HL-60 (cell line): ENCODE results near the gene EIF4G2.

Experiments used
- GABPA ChIP-seq: IDR thresholded peaks from 2 replicates; pipeline ENCODE4 v1.6.1; 2012; ENCODE audit warnings: low read depth
- POLR2AphosphoS5 ChIP-seq: IDR thresholded peaks from 2 replicates; pipeline ENCODE4 v1.6.1; 2012; ENCODE audit warnings: low read depth
- SPI1 ChIP-seq: IDR thresholded peaks from 2 replicates; pipeline ENCODE4 v1.6.1; 2012; ENCODE audit warnings: low read depth, mild to moderate bottlenecking, borderline replicate concordance
- TF ChIP-seq, protein P1 (sequence below): IDR thresholded peaks from one replicate; pipeline ENCODE4 v1.5.1; 2011; ENCODE audit warnings: low read length, control low read depth, inconsistent platforms; ENCODE audit not compliant: insufficient read depth
- TF ChIP-seq, protein P2 (sequence below): IDR thresholded peaks from 2 replicates; pipeline ENCODE4 v1.6.1; 2012; ENCODE audit warnings: low read depth; ENCODE audit not compliant: insufficient replicate concordance

DNA sequence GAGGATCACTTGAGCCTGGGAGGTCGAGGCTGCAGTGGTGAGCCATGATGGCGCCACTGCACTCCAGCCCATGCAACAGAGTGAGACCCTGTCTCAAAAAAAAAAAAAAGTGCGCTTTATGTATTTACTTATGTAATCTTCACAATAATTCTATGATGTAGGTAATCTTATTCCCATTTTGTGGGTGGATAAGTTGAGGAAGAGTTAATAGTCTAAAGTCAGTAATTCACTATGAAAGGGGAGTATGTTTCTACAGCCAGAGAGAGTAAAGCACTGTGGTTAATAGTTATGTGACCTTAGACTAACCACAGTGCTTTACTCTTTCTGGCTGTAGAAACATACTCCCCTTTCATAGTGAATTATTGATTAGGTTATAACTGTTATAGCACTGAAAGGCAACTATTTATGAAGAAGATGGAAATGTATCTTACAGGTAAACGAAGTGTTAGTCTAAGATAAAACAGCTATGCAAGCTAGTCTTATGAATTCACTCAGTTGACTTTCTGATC, 45.8 kb downstream of the EIF4G2 start:
- TF ChIP-seq, protein P1, sequence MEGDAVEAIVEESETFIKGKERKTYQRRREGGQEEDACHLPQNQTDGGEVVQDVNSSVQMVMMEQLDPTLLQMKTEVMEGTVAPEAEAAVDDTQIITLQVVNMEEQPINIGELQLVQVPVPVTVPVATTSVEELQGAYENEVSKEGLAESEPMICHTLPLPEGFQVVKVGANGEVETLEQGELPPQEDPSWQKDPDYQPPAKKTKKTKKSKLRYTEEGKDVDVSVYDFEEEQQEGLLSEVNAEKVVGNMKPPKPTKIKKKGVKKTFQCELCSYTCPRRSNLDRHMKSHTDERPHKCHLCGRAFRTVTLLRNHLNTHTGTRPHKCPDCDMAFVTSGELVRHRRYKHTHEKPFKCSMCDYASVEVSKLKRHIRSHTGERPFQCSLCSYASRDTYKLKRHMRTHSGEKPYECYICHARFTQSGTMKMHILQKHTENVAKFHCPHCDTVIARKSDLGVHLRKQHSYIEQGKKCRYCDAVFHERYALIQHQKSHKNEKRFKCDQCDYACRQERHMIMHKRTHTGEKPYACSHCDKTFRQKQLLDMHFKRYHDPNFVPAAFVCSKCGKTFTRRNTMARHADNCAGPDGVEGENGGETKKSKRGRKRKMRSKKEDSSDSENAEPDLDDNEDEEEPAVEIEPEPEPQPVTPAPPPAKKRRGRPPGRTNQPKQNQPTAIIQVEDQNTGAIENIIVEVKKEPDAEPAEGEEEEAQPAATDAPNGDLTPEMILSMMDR: no peak
- TF ChIP-seq, protein P2, sequence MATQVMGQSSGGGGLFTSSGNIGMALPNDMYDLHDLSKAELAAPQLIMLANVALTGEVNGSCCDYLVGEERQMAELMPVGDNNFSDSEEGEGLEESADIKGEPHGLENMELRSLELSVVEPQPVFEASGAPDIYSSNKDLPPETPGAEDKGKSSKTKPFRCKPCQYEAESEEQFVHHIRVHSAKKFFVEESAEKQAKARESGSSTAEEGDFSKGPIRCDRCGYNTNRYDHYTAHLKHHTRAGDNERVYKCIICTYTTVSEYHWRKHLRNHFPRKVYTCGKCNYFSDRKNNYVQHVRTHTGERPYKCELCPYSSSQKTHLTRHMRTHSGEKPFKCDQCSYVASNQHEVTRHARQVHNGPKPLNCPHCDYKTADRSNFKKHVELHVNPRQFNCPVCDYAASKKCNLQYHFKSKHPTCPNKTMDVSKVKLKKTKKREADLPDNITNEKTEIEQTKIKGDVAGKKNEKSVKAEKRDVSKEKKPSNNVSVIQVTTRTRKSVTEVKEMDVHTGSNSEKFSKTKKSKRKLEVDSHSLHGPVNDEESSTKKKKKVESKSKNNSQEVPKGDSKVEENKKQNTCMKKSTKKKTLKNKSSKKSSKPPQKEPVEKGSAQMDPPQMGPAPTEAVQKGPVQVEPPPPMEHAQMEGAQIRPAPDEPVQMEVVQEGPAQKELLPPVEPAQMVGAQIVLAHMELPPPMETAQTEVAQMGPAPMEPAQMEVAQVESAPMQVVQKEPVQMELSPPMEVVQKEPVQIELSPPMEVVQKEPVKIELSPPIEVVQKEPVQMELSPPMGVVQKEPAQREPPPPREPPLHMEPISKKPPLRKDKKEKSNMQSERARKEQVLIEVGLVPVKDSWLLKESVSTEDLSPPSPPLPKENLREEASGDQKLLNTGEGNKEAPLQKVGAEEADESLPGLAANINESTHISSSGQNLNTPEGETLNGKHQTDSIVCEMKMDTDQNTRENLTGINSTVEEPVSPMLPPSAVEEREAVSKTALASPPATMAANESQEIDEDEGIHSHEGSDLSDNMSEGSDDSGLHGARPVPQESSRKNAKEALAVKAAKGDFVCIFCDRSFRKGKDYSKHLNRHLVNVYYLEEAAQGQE: no peak
- TF ChIP-seq GABPA (no peak), SPI1 (no peak), POLR2AphosphoS5 (no peak)
